ENCODE results near the gene DOCK2.

DOCK2 gene

GRCh38 chr5:169980418-169981053 is 343.5 kb downstream of the DOCK2 start, which contains the start of gene INSYN2B (continued):
- TF ChIP-seq ZNF518A (tag by site-specific recombination; conservative IDR thresholded peaks at IDR 0.05; ENCODE audit: low read depth), result no peak
- TF ChIP-seq ZXDB (tag by site-specific recombination; IDR thresholded peaks at IDR 0.05), result peak; percentile 22; the same call in 1 of the 2 replicates
- TF ChIP-seq SCRT2 (tag by site-specific recombination; IDR thresholded peaks at IDR 0.05), result no peak; the same call in 1 of the 2 replicates
- TF ChIP-seq ZNF121 (tag by site-specific recombination; IDR thresholded peaks at IDR 0.05), result no peak
- TF ChIP-seq ZBTB10 (tag by site-specific recombination; IDR thresholded peaks at IDR 0.05), result no peak
- peak; percentile 82 for TF ChIP-seq ZNF366 (tag by site-specific recombination; conservative IDR thresholded peaks at IDR 0.05)
- TF ChIP-seq ZNF239 (tag by site-specific recombination; IDR thresholded peaks at IDR 0.05), result no peak
- no peak for TF ChIP-seq ZBTB26 (tag by site-specific recombination; optimal IDR thresholded peaks at IDR 0.05)
- no peak for TF ChIP-seq ZNF529 (tag by site-specific recombination; IDR thresholded peaks at IDR 0.05; ENCODE audit: insufficient replicate concordance)
- TF ChIP-seq ZNF704 (tag by site-specific recombination; IDR thresholded peaks at IDR 0.05), result no peak
- TF ChIP-seq ZNF324 (tag by site-specific recombination; IDR thresholded peaks at IDR 0.05), result no peak
- TF ChIP-seq PRDM4 (tag by site-specific recombination; IDR thresholded peaks at IDR 0.05), result no peak
- TF ChIP-seq ZNF202 (tag by site-specific recombination; IDR thresholded peaks at IDR 0.05; ENCODE audit: borderline replicate concordance), result no peak
- TF ChIP-seq FEZF1 (tag by site-specific recombination; IDR thresholded peaks at IDR 0.05), result no peak
- TF ChIP-seq ZNF362 (tag by site-specific recombination; IDR thresholded peaks at IDR 0.05), result no peak
- TF ChIP-seq ZNF580 (tag by site-specific recombination; IDR thresholded peaks at IDR 0.05), result no peak
- peak; percentile 90 for TF ChIP-seq TRIM28 (IDR thresholded peaks at IDR 0.05; ENCODE audit: borderline replicate concordance, low read length)
- TF ChIP-seq ZBTB6 (tag by site-specific recombination; IDR thresholded peaks at IDR 0.05), result no peak
- no peak for TF ChIP-seq HIC1 (tag by site-specific recombination; IDR thresholded peaks at IDR 0.05)
- no peak for TF ChIP-seq ZNF473 (tag by site-specific recombination; IDR thresholded peaks at IDR 0.05)
- no peak for TF ChIP-seq ZNF404 (tag by site-specific recombination; IDR thresholded peaks at IDR 0.05)

All from HEK293 (cell line).